ENCODE measurements around the gene LINC00237. TPM values are rescaled to one million over a fixed set of nuclear protein-coding genes. Genes with fewer than 3 reads are reported as not detected.

LINC00237 gene
- total RNA-seq, 1 experiment from 2014 or later, result 1.5 TPM

DNA sequence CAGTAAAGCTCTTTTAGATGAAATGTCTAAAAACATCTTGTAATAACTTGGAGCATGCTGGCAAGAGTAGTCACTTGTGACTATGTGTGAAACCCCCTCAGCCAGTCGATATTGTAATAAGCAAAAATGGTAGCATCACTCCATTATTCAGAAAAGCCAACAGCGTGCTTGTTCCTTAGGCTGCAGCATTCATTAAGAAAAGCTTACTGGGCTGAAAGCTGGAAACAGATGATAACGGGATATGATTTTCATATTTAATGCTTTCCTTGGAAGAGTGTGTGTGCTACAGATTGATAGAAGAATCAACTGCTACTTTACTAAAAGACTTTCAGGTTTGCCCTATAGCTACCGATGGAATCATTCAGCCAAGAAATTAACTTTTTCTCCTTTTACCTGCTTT, 40.1 kb upstream of the LINC00237 start:
- no peaks in the 10 kb centered on the region for H3K36me3 Mint-ChIP-seq (ENCODE audit: insufficient read depth, unreplicated experiment)
- H3K27ac Mint-ChIP-seq (ENCODE audit: unreplicated experiment), result no peak overlapping the region
- ChIA-PET CTCF (no interaction called here), POLR2A (no interaction called here)
- no peaks in the 10 kb centered on the region for H3K36me3 ChIP-seq (ENCODE audit: control insufficient read depth, insufficient read depth, low read length)
- no peaks in the 10 kb centered on the region for H3K4me1 ChIP-seq
- H3K9me3 ChIP-seq, result no peaks in the 10 kb centered on the region
- DNase-seq, result no peak
- no peak overlapping the region for H3K4me3 Mint-ChIP-seq (ENCODE audit: unreplicated experiment)
- no peak overlapping the region for H3K4me3 ChIP-seq (ENCODE audit: low read depth, low read length)
- no peaks in the 10 kb centered on the region for H3K9me3 Mint-ChIP-seq (ENCODE audit: unreplicated experiment)
- BruUV-seq (replicated peaks), result no TSS peak
- H3K4me1 Mint-ChIP-seq (ENCODE audit: low read depth, unreplicated experiment), result no peaks in the 10 kb centered on the region
- TF ChIP-seq, protein P1, sequence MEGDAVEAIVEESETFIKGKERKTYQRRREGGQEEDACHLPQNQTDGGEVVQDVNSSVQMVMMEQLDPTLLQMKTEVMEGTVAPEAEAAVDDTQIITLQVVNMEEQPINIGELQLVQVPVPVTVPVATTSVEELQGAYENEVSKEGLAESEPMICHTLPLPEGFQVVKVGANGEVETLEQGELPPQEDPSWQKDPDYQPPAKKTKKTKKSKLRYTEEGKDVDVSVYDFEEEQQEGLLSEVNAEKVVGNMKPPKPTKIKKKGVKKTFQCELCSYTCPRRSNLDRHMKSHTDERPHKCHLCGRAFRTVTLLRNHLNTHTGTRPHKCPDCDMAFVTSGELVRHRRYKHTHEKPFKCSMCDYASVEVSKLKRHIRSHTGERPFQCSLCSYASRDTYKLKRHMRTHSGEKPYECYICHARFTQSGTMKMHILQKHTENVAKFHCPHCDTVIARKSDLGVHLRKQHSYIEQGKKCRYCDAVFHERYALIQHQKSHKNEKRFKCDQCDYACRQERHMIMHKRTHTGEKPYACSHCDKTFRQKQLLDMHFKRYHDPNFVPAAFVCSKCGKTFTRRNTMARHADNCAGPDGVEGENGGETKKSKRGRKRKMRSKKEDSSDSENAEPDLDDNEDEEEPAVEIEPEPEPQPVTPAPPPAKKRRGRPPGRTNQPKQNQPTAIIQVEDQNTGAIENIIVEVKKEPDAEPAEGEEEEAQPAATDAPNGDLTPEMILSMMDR (IDR thresholded peaks at IDR 0.05; ENCODE audit: insufficient read depth in 1 of 2, low read depth in 1 of 2, low read length in 1 of 2, severe bottlenecking in 1 of 2, unreplicated experiment in 1 of 2), result no peak
- intact Hi-C loops (cut with micrococcal nuclease; ENCODE audit: unreplicated experiment), result no loop called here
- H3K27me3 Mint-ChIP-seq (ENCODE audit: insufficient read depth, unreplicated experiment), result no peaks in the 10 kb centered on the region
- no peaks in the 10 kb centered on the region for H3K27me3 ChIP-seq (replicated peaks; ENCODE audit: control insufficient read depth, insufficient read depth, low read length)

GRCh38 chr20:21145424-21145823, 39.3 kb upstream of the LINC00237 start:
- intact Hi-C loops (cut with micrococcal nuclease; ENCODE audit: unreplicated experiment), result no loop called here
- BruUV-seq (replicated peaks), result no TSS peak
- CTCF ChIA-PET, result no interaction called here
- Mint-ChIP-seq H3K27me3 (ENCODE audit: insufficient read depth, unreplicated experiment) (no peaks in the 10 kb centered on the region), H3K27ac (ENCODE audit: unreplicated experiment) (no peak overlapping the region), H3K4me1 (ENCODE audit: low read depth, unreplicated experiment) (no peaks in the 10 kb centered on the region), H3K36me3 (ENCODE audit: insufficient read depth, unreplicated experiment) (no peaks in the 10 kb centered on the region), H3K4me3 (ENCODE audit: unreplicated experiment) (no peak overlapping the region), H3K9me3 (ENCODE audit: unreplicated experiment) (no peaks in the 10 kb centered on the region)
- TF ChIP-seq, protein P1 (IDR thresholded peaks at IDR 0.05; ENCODE audit: insufficient read depth in 1 of 2, low read depth in 1 of 2, low read length in 1 of 2, severe bottlenecking in 1 of 2, unreplicated experiment in 1 of 2), result no peak
- no peaks in the 10 kb centered on the region for H3K9me3 ChIP-seq
- no peaks in the 10 kb centered on the region for H3K4me1 ChIP-seq
- DNase-seq, result no peak
- POLR2A ChIA-PET, result no interaction called here
- no peaks in the 10 kb centered on the region for H3K36me3 ChIP-seq (ENCODE audit: control insufficient read depth, insufficient read depth, low read length)
- H3K27me3 ChIP-seq (replicated peaks; ENCODE audit: control insufficient read depth, insufficient read depth, low read length), result no peaks in the 10 kb centered on the region
- no peak overlapping the region for H3K4me3 ChIP-seq (ENCODE audit: low read depth, low read length)

DNA sequence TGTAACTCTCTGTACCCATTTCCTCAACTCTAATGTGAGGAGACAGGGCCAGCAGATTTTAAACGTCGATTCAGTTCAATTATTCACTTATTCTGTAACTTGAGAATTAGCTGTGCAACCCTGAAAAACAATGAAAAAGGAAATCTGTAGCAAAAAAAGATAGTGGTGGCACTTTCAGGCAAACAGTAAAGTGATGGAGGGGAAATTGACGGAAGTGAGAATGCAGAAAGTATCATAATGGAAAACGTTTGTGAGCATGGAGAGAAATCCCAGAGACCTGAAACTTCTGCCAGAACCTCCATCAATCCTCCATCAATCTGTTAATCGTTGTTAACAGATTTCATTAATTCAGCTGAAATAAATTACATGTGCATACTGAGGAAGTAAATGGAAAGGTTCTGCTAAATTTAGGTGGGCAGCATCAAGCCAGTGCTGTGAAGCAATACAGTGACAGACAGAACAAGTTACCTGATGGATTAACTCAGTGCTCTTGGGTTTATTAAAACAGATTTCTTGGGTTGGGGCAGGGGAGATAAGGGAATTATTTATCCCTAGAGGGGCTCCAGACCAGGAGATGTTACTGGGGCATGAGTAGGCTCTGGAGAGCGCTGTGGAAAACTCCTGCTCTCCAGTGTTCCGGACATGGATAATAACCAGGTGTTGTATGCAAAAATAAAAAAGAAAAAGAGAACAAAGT, 37.2 kb upstream of the LINC00237 start:
- Histone ChIP-seq H3K9me3 (no peaks in the 10 kb centered on the region), H3K4me3 (ENCODE audit: low read depth, low read length) (no peak overlapping the region), H3K27me3 (replicated peaks; ENCODE audit: control insufficient read depth, insufficient read depth, low read length) (no peaks in the 10 kb centered on the region), H3K4me1 (no peaks in the 10 kb centered on the region), H3K36me3 (ENCODE audit: control insufficient read depth, insufficient read depth, low read length) (no peaks in the 10 kb centered on the region)
- Mint-ChIP-seq H3K36me3 (ENCODE audit: insufficient read depth, unreplicated experiment) (no peaks in the 10 kb centered on the region), H3K27me3 (ENCODE audit: insufficient read depth, unreplicated experiment) (no peaks in the 10 kb centered on the region), H3K4me3 (ENCODE audit: unreplicated experiment) (no peak overlapping the region), H3K9me3 (ENCODE audit: unreplicated experiment) (no peaks in the 10 kb centered on the region), H3K4me1 (ENCODE audit: low read depth, unreplicated experiment) (no peaks in the 10 kb centered on the region), H3K27ac (ENCODE audit: unreplicated experiment) (no peak overlapping the region)
- no peak for DNase-seq
- no TSS peak for BruUV-seq (replicated peaks)
- TF ChIP-seq, protein P1 (IDR thresholded peaks at IDR 0.05; ENCODE audit: insufficient read depth in 1 of 2, low read depth in 1 of 2, low read length in 1 of 2, severe bottlenecking in 1 of 2, unreplicated experiment in 1 of 2), result no peak
- intact Hi-C loops (cut with micrococcal nuclease; ENCODE audit: unreplicated experiment), result no loop called here
- POLR2A ChIA-PET, result no interaction called here
- CTCF ChIA-PET, result no interaction called here

Data from Caco-2 (cell line).